DOHH2 (cell line): Measurements from ENCODE around the gene TNFAIP8L3.

Experiments
- H3F3A ChIP-seq: fragments of 200-600 bp; sonication (generic), shearing (Covaris generic); 2 replicates; pipeline ENCODE4 v1.6.0; 2016; ENCODE audit warnings: antibody characterized with exemption, mild to moderate bottlenecking; ENCODE audit not compliant: control insufficient read depth, insufficient read depth
- H3K27ac ChIP-seq: fragments of 200-600 bp; sonication (generic); 2 replicates; pipeline ENCODE4 v1.5.1; 2014; ENCODE audit warnings: low read depth, mild to moderate bottlenecking, low read length, moderate library complexity
- H3K27me3 ChIP-seq: fragments of 200-600 bp; sonication (generic); 2 replicates; pipeline ENCODE4 v1.6.1; 2014; ENCODE audit warnings: mild to moderate bottlenecking, low read length, mixed read lengths; ENCODE audit not compliant: control insufficient read depth
- H3K36me3 ChIP-seq: fragments of 200-600 bp; sonication (generic); 2 replicates; pipeline ENCODE4 v1.6.1; 2014; ENCODE audit warnings: mild to moderate bottlenecking, low read length, moderate library complexity, mixed read lengths; ENCODE audit not compliant: control insufficient read depth
- H3K4me1 ChIP-seq: fragments of 200-600 bp; sonication (generic); 2 replicates; pipeline ENCODE4 v1.6.1; 2014; ENCODE audit warnings: mild to moderate bottlenecking, low read length, mixed read lengths; ENCODE audit not compliant: control insufficient read depth
- H3K4me2 ChIP-seq: fragments of 200-600 bp; sonication (generic); 2 replicates; pipeline ENCODE4 v1.6.0; 2014; ENCODE audit warnings: mild to moderate bottlenecking, low read length, moderate library complexity
- H3K4me3 ChIP-seq: fragments of 200-600 bp; sonication (generic); 2 replicates; pipeline ENCODE4 v1.5.1; 2014; ENCODE audit warnings: mild to moderate bottlenecking, low read length, mixed read lengths
- H3K79me2 ChIP-seq: fragments of 200-600 bp; sonication (generic); 2 replicates; pipeline ENCODE4 v1.6.1; 2014; ENCODE audit warnings: mild to moderate bottlenecking, low read length, mixed read lengths; ENCODE audit not compliant: control insufficient read depth
- H3K9me2 ChIP-seq: fragments of 200-600 bp; sonication (generic); replicated peaks from 2 replicates; pipeline ENCODE4 v1.6.1; 2014; ENCODE audit warnings: mild to moderate bottlenecking, low read length, mixed read lengths; ENCODE audit not compliant: control insufficient read depth
- H3K9me3 ChIP-seq: fragments of 200-600 bp; sonication (generic); 2 replicates; pipeline ENCODE4 v1.6.1; 2014; ENCODE audit warnings: antibody characterized with exemption, low read length, mixed read lengths; ENCODE audit not compliant: control insufficient read depth, insufficient read depth
- H4K20me1 ChIP-seq: fragments of 200-600 bp; sonication (generic); 2 replicates; pipeline ENCODE4 v1.6.0; 2014; ENCODE audit warnings: low read depth, mild to moderate bottlenecking, antibody characterized with exemption, low read length, moderate library complexity; ENCODE audit not compliant: control insufficient read depth, insufficient read depth
- CTCF ChIP-seq: fragments of 200-600 bp; sonication (generic); IDR thresholded peaks from one replicate; pipeline ENCODE4 v1.5.1; 2014; ENCODE audit warnings: antibody characterized with exemption, mild to moderate bottlenecking, low read depth, low read length; ENCODE audit not compliant: poor library complexity, severe bottlenecking
- EZH2phosphoT487 ChIP-seq: fragments of 200-600 bp; sonication (generic); IDR thresholded peaks from 2 replicates; pipeline ENCODE4 v1.6.1; 2017; ENCODE audit warnings: borderline replicate concordance, mild to moderate bottlenecking, antibody characterized with exemption, low read length, moderate library complexity, mixed read lengths

Gene TNFAIP8L3

GRCh38 chr15:51137880-51138430 is 43.2 kb upstream of the TNFAIP8L3 start:
- TF ChIP-seq EZH2phosphoT487 (no peak), CTCF (no peak)
- Histone ChIP-seq H3K4me2 (no peak overlapping the region), H3F3A (no peaks in the 10 kb centered on the region), H3K27ac (no peak overlapping the region), H3K9me3 (no peaks in the 10 kb centered on the region), H3K27me3 (no peaks in the 10 kb centered on the region), H3K36me3 (no peaks in the 10 kb centered on the region), H3K9me2 (no peaks in the 10 kb centered on the region), H3K4me3 (no peak overlapping the region), H3K79me2 (no peaks in the 10 kb centered on the region), H4K20me1 (no peaks in the 10 kb centered on the region), H3K4me1 (no peaks in the 10 kb centered on the region)

- Histone ChIP-seq H3K27ac (no peak overlapping the region), H3K4me3 (no peak overlapping the region), H3K4me1 (no peaks in the 10 kb centered on the region), H3F3A (no peaks in the 10 kb centered on the region), H3K36me3 (no peaks in the 10 kb centered on the region), H3K4me2 (no peak overlapping the region), H3K9me2 (no peaks in the 10 kb centered on the region), H3K9me3 (no peaks in the 10 kb centered on the region), H3K27me3 (no peaks in the 10 kb centered on the region), H4K20me1 (no peaks in the 10 kb centered on the region), H3K79me2 (no peaks in the 10 kb centered on the region)
- TF ChIP-seq CTCF (no peak), EZH2phosphoT487 (no peak)
These were observed 42.3 kb upstream of the TNFAIP8L3 start for GRCh38 chr15:51137024-51137423.

GRCh38 chr15:51135276-51135675 is 40.6 kb upstream of the TNFAIP8L3 start:
- H3K4me1 ChIP-seq: no peaks in the 10 kb centered on the region
- H3K4me2 ChIP-seq: no peak overlapping the region
- H3K9me2 ChIP-seq: no peaks in the 10 kb centered on the region
- H3K27me3 ChIP-seq: no peaks in the 10 kb centered on the region
- H3K9me3 ChIP-seq: no peaks in the 10 kb centered on the region
- H3F3A ChIP-seq: no peaks in the 10 kb centered on the region
- no peaks in the 10 kb centered on the region for H4K20me1 ChIP-seq
- no peaks in the 10 kb centered on the region for H3K36me3 ChIP-seq
- no peak overlapping the region for H3K4me3 ChIP-seq
- no peak for TF ChIP-seq EZH2phosphoT487
- TF ChIP-seq CTCF: no peak
- H3K27ac ChIP-seq: no peak overlapping the region
- no peaks in the 10 kb centered on the region for H3K79me2 ChIP-seq
